ENCODE data around the gene DGKD.

DNA sequence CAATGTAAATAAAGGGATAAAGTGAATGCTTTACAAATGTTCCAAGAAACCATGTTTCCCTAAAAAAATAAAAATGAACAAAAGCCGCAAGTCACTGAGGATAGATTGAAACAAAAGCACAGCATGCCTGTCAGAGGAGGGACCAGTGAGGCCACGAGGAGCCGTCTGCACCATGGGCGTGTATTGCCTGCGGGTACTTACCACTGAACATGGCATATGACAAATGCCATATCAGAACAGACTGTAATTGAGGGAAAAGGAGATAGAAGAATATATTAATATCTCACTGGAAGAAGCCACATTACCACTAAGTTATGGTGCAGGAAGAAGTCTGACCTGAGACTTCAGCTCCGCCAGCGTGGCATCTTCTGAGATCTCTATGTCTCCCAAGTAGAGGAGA, 136.5 kb downstream of the DGKD start:
- no peak for TF ChIP-seq POLR2A (IDR thresholded peaks at IDR 0.05; ENCODE audit: low read depth, low read length)
- TF ChIP-seq TAF1 (IDR thresholded peaks at IDR 0.05; ENCODE audit: borderline replicate concordance, low read depth, low read length): no peak

All from GM12892 (cell line).